ENCODE results near the gene LHX8.
"Not testable (repeated sequence)": the region's sequence is repeated elsewhere in the genome, so short reads cannot be mapped to it uniquely, and the experiment has no call there.

LHX8 gene

GRCh38 chr1:75132812-75133619 lies 1.2 kb upstream of the LHX8 start:
- no peak for DNase-seq

- DNase-seq, result no peak
Measured at GRCh38 chr1:75134647-75135572, 722 bp downstream of the LHX8 start.

- no peak for DNase-seq
Measured at GRCh38 chr1:75135573-75136194, 1.5 kb downstream of the LHX8 start.

DNA sequence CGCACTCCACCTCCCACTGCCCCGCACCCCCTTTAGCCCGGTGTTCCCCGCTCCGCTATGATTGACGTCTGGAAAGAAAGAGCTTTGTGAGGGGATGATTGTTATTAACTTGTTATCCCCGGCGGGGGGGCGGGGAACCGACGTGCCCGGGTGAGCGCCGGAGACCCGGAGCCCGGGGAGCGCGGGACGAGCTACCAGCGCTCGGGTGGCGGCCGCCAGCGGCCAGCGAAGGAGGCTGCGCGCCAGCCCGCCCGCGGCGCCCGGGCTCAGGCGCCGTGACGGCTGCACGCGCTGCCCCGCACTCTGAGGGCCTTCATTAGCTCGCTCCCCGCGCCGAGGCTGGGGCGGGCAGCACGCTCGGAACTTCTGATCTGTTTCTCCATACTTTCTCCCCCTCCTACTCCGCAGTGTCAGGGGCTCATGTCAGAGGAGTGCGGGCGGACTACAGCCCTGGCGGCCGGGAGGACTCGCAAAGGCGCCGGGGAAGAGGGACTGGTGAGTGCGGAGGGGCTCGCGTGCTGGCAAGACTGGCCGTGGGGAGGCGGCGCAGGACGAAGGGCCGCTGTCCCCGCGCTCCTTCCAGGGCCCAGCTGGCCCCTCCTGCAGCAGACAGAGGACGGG lies 2.1 kb downstream of the LHX8 start:
- no peak for DNase-seq

DNA sequence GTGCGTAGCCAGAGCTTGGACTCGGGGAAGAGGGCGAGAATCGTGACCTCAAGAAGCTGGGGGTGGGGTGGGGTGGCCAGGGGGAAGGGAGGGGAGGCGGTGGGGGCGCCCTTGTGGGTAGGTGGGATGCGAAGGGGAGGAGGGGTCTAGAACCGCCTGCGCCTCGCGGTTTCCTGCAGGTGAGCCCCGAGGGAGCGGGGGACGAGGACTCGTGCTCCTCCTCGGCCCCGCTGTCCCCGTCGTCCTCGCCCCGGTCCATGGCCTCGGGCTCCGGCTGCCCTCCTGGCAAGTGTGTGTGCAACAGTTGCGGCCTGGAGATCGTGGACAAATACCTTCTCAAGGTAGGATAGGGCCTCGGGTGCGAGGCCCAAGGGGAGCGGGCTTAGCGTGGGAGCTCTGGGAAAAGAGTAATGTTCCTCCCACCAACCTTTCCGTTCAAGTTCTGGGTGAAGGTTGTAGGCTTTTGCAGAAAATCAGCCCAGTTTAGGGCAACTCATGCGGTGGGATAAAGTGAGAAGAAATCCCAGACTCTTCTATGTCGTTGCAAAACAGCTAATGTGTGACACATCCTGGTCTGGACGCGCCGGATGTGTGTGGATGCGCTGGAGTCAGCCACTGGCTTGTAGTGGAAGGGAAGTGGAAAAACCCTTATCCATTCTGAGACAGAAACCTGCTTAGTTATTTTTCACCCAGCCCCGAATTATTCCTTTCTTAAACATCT lies 2.9 kb downstream of the LHX8 start:
- no peak for DNase-seq

DNA sequence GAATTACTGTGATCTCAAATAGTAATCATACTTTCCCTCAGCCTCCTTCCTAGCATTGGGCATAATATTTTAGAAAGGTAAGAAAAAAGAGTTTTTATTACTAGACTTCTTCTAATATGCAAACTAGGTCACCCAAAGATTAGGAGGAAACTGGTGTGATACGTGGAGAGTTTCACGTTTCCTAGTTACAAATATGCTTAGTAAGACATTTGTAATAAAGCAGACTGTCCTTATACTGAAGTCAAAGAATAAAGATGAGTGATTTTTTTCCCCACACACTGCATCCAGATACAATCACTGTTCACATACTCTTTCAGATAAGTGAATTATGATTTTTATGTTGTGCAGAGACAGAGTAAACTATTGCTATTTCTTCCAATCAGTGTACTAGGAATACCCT lies 17.9 kb downstream of the LHX8 start:
- DNase-seq, result no peak

GRCh38 chr1:75159154-75159553 lies 25.0 kb downstream of the LHX8 start:
- no peak for DNase-seq

DNA sequence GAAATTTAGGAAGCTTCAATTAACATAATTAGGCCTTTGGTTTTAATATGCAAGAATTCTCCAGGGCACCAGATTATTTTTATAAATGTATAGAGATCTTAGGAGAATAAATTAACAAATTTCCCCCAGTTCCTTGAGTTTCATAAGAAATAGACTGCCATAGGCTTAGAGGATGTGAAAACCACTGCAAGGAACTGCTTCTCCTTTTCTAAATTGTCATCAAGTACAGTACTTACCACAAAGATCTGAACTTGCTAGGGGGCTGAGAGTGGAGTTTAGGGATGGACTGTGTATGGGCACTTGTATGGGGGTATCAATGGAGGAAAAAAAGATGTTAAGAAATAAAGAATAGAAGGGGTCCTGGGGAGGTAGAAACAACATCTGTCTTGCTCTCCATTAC lies 31.1 kb downstream of the LHX8 start:
- DNase-seq, result no peak

- no peak for DNase-seq
Measured at GRCh38 chr1:75166821-75167220, 32.6 kb downstream of the LHX8 start.

GRCh38 chr1:75170011-75170410 lies 35.8 kb downstream of the LHX8 start:
- no peak for DNase-seq

- no peak for DNase-seq
Measured at GRCh38 chr1:75170981-75171380, 36.8 kb downstream of the LHX8 start.

DNA sequence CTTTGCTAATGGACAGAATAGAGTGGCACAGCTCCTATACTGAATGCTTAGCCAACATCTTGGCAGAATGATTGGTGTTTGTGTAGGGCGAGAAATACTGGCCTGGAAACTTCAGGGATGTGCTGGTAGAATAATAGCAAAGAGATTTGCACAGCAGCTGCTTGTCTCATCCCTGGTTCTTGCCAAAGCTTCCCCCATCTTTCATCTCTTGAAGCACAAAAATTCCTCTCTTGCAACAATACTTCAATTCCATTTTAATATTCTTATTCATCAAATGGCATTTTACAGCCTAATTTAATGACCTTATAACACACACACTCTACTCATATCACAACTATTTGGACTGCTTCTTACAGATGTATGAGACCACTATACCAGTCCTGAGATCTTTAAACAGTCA lies 37.7 kb downstream of the LHX8 start:
- DNase-seq, result no peak

GRCh38 chr1:75172556-75172955 lies 38.4 kb downstream of the LHX8 start:
- DNase-seq, result no peak

GRCh38 chr1:75174031-75174760 lies 40.0 kb downstream of the LHX8 start:
- no peak for DNase-seq

DNA sequence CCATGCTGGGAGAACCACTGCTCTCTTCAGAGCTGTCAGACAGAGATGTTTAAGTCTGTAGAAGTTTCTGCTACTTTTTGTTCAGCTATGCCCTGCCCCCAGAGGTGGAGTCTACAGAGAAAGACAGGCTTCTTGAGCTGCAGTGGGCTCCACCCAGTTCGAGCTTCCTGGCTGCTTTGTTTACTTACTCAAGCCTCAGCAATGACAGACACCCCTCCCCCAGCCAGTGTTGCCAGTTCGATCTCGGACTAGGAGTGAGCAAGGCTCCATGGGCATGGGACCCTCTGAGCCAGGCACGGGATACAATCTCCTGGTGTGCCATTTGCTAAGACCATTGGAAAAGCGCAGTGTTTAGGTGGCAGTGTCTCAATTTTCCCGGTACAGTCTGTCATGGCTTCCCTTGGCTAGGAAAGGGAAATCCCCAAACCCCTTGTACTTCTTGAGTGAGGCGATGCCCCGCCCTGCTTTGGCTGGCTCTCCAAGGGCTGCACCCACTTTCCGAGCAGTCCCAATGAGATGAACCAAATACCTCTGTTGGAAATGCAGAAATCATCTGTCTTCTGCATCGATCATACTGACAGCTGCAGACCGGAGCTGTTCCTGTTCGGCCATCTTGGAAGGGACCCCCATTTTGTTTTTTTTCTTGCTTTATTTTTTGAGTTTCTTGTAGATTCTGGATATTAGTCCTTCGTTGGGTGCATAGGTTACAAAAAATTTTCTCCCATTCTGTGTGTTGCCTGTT lies 47.2 kb downstream of the LHX8 start:
- not testable (repeated sequence) for DNase-seq

DNA sequence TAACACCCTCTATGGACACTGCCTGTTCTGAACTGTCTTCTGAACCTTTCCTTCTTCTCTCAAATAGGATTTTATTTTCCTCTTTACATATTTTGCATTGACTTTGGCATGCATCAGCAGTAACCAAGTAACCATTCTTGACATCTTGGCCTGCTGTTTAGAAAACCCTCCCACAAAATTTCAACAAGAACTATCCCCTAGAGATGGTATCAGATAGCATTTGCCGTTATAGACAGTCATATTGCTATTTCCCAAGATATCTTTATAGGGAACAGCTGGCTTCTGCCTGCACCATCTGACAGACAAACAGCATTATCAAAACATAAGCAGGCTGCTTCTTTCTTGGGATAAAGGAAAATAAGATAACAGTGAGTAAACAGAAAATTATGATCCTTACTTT lies 54.7 kb downstream of the LHX8 start:
- DNase-seq, result no peak

GRCh38 chr1:75198163-75198562 lies 64.0 kb downstream of the LHX8 start:
- no peak for DNase-seq

DNA sequence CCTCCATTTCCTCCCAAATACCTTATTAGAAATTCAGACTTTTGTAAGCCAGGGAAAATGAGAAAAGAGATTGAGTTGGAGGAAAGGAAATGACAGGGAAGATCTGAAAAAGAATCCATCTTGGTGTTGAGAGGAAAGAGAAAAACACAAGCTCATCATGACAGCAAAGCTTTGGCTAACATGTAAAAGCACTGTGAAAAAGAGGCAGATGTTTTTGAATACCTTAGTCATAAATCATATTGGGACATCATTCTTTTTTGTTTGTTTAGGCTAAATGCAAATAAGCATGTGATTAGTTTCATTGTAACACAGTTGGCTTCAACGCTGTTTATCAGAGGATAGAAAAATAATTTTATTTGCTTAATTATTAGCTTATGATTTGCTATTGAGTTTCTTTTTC lies 64.6 kb downstream of the LHX8 start:
- DNase-seq, result no peak

DNA sequence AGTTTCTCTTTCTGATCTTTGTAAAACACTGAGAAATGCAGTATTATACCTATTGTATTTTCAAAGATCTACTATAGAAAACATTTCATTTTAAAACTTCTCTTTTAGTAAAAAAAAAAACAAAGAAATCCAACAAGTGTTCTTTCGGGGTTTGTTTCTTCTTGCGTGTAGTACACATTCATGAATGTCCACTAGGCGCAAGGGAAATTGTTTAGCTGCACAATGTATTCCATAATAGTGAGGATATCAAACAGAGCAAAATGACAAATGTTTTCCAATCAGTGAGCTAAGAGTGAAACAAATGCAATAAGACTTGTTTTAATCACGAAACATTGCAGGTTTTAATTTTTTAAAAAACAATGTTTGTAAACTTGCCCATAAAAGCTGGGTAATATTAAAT lies 68.6 kb downstream of the LHX8 start:
- no peak for DNase-seq

DNA sequence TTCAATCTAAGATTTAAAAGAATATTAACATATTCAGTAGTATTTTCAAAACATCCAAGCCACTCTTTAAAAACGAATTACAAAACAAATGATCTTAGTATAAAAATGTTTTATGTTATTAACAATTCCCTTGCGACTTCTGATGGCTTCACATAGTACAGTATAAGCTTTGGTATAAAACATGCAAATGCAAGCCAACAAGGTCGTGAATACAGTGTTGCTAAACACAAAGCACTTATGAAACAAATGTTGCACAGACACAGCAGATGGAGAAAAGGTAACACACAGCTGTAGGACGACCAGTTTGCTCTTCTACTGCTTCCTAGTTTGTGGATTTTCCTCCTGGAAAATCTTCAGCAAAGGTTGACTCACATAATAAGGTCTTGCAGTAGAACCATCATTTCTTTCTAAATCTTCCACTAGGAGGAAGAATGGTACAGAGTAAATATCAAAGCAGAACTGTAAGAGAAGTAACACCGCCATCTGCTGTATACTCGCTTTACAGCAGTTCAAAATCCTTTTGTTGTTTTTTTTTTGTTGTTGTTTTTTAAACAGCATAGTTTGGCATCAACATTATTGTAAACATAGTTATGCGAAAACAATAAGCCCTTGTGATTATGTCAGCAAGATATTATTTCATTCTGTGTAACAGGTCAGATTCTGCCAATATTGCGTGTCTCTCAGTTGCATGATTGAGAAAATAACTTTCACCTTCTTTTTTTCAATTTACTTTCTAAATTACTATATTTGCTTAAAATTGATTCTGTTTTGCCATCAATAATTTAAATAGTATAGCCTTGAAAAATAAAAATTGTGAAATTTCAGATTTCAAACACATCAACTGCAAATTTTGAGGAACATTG lies 69.5 kb downstream of the LHX8 start:
- no peak for DNase-seq

All from activated gamma-delta T cell (primary cell).